GM18868 (cell line): ENCODE measurements around the gene RSPRY1.

ENCODE experiments used
- ATAC-seq: cut with Tn5 transposase; IDR thresholded peaks from one replicate; pipeline ENCODE4 v1.9.1; 2021; ENCODE audit warnings: mild to moderate bottlenecking, moderate library complexity; ENCODE audit not compliant: unreplicated experiment

Gene RSPRY1

DNA sequence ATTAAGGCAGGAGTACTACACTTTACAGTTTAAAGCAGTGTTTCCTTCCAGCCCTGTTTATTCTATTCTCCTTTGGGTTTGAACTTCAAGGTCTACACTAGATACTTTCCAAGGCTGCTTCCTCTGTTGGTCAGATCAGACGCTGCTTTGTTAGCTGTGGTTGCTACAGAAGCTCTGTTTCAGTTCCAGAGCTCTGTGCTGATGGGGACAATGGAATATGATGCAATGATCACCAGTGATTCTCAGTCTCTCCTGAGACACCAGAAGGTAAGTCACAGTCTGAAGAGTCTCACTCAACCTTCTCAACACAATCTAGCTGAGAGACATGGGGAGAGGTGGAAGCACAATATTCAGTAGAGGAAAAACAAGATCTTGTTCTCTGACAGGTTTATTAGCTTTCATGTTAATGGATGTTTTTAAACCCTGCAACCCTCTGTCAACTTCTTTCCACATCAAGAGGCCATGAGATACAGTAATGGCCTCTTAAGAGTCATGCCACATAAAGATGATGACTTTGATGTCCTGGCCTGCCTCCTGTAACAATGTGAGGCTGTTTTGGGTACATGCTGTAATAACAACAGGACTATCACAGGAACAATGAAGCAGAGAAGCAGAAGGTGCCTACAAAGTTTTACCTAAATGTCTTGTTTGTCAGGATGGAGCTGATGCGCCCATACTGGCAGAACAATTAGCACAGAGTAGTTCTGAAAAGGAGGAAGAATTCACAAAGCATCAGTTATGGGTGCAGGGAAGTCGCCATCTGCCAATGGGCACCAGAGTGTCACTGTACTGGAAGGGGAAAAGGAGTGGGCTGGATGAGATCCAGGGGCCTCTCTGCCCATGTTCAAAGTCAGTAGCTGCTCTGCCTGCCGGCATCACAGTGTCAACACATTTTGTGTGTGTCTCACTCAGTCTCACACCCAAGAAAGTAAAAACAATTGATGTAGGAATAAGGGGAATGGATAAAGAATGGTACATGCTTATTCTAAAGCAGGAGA lies 33.7 kb upstream of the RSPRY1 start:
- no peak for ATAC-seq

DNA sequence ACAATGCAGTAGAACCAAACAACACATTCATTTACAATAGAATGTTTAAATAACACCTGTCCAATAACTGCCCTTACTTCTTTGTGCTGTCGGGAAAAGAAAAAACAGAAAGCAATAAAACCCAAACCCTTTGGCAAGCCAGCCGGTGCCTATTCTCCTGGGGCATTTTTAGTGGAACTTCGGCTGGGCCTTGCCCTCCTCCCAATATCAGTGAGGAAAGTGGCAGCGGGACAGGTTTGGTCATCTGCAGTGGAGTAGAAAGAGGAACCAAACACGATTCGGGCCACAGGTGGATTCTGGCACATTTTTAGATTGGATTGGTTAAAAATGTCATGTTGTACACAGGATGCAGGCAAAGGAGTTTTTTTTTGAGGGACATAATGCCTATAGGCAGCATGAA lies 32.3 kb upstream of the RSPRY1 start:
- no peak for ATAC-seq

DNA sequence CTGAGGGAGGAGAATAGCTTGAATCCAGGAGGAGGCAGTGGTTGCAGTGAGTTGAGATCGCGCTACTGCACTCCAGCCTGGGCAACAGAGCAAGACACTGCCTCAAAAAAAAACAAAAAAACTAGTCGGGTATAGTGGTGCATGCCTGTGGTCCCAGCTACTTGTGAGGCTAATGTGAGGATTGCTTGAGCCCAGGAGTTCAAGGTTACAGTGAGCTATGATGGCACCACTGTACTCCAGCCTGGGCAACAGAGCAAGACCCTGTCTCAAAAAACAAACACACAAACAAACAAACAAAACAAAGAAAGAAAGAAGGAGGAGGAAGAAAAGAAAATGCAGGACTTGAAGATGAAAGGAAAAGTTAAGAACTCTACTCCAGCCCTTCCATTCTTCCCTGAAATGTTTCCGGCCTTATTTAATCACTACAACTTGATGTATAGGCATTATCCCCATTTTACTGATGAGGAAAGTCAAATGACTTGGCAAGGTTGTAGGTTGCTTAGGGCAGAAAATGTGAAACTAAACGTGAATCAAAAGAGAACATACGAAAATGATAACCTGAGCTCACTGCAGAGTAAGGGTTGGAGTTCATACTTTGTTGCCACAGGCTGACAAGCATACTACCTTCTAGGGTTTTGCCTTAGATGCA lies 30.3 kb upstream of the RSPRY1 start:
- ATAC-seq, result no peak

DNA sequence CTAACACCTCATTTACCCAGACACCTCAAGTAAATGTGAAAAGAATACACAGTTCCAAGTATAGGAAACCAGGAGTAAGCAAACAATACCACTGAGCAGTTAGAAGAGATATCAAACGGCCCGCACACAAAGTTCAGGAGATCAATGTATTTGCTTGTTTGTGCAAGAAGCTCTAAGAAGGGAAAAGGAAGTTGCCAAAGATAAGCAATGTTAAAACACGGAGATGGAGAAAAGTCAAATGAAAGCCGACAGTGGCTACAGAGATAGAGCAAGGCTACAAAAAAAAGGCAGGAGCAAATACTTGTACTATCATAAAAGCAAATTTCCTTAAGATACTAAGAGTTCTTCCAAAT lies 29.8 kb upstream of the RSPRY1 start:
- no peak for ATAC-seq

DNA sequence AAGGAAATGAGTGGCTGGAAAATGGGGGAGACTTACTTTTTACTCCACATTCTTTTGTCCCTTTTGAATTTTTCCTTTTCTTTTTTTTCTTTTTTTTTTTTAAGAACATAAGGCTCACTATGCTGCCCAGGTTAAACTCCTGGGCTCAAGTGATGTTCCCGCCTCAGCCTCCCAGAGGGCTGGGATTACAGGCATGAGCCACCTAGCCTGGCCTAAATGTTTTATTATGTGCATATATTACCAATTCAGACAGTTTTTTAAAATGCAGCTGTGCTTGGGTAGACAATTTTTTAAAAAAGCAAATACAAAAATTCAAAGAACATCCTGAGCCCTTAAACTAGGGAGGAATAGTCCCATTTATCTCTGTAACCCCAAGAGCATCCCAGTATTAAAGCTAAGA lies 28.6 kb upstream of the RSPRY1 start:
- ATAC-seq, result no peak

DNA sequence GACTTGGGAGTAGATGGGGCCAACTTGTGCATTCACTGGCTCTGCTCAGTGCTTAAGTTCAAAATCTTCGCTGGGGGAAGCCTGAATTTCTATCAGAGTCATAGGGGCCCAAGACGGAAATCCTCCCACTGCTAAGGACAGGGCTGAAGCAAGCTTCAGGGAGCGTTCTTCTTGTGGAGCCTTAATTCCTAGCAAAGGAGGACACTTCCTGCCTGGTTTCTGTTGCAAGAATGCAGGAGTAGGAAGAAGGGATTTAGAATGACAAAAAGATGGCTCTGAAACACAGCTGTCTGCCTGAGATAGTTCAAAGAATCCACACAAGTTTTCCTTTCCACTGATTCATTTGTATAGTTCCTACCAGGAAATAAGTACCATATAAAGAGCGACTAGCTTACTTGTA lies 26.7 kb upstream of the RSPRY1 start:
- no peak for ATAC-seq

DNA sequence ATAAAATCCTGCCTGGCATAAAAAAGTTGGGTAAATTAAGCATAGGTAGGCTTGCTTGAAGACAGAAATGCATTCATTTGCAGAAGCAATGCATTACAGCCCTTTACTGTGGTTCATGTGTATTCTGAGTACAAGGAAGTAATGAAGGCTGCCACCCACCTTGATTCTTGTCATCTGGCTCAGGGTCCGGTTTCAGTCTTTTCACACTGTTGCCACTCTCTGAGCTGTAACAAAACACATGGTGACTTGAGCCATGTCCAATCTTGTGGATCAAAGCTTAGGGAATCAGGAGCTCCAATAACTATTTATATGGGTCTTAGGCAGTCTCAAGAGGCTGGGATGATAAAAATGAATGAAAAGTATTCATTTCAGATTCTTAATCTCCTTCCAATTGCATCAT lies 22.3 kb upstream of the RSPRY1 start:
- no peak for ATAC-seq

DNA sequence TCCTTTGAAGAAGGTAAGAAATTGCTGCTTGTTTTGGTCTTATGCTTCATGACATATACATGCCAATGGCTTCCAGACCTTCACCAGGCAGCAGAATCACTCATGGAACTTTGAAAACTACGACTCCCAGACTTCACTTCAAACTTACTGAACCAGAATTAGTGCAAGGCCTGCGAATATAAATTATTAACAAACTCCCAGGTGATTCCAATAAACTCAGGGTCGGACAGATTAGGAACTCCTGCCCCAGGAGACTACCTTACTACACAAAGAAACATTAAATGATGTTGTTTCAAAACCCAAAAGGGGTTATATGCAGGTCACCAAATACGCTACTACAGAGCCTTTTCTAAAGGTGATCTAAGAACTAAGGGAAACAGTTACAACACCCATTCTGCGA lies 20.6 kb upstream of the RSPRY1 start:
- ATAC-seq, result no peak

DNA sequence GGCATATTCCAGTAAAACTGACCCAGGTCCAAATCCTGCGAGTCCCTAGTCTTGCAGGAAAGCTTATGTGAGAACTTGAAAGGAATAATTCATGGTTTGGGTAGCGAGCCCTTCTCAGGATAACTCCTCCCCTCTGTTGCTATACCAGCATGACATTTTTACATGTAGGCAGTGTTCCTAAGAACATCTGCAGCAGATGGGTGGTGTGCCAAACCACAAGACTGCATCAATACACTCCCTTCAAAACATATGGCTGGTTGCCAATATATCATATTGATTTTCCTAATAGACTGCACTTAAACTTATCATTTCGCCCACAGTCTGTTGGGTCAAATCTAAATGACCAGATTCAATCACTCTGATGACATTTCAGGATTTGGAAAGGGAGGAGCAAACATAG lies 20.2 kb upstream of the RSPRY1 start:
- no peak for ATAC-seq

DNA sequence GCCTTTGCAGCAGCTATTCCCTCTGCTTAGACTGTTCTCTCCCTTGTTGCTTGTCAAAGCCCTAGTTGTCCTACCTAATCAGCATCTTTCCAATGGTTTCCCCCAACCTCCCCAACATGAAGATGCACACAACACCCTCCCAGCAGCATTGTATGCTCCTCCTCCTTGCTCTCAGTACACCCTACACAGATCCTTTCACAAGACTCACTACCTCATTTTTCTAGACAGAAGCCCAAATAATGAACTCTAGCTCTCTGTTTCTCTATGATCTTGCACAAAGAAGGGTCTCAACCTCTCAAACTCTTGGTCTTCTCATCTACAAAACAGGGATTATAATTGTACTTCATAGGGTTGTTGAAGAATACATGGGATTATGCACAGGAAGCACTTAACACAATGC lies 19.7 kb upstream of the RSPRY1 start:
- no peak for ATAC-seq

DNA sequence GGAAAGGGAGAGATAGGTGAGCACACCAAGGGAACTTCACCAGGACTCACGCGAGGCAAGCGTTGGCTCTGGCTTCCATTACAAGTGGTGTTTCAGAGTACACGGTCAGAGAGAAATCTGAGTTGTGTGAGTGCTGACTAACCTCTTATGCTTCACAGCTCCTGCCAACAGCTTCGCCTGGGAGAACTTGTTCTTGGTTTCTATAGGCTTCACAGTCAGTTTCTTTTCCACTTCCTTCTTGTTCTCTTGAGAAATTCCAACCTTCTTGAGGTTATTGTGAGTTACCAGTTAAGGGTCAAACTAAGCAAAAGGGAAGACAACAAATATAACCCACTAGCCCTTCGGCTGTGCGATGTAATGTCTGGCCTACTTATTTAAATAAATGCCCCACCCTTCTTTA lies 19.2 kb upstream of the RSPRY1 start:
- ATAC-seq, result no peak

DNA sequence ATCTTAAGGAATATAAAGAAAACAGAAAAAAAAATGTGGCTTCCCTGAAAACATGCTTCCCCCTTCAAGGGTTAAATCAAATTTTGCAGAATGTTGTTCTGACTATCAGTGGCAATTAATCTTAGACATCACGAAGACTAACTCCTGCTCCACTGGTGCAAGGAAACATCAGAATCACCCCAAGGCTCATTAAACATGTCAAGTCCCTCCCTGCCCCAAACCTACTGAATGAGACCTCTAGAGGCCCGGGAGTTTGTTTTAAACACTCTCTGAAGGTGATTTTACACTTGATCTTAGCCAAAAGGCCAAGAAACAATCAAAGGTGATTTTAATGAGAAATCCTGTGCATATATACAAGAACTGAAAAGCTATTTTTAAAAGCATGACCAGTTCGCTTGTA lies 18.6 kb upstream of the RSPRY1 start:
- no peak for ATAC-seq

DNA sequence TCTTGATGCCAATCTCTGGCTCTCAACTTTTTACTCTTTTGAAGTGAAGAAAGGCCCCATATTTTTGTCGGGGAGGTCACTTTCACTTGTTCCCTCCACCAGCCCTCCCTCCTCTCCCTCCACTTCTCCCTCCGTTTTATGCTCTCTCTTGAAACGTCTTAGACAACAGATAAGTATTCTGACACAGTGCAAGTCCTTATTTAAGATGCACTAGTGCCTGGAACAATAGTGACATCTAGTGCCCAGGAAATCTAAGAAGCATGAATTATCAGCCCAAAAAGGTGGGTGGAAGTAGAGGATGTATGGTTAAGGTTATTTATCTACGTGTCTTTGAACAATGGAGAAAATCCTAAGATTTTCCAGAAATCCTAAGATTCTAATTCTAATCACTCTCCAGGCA lies 18.2 kb upstream of the RSPRY1 start:
- peak; percentile 57 for ATAC-seq

DNA sequence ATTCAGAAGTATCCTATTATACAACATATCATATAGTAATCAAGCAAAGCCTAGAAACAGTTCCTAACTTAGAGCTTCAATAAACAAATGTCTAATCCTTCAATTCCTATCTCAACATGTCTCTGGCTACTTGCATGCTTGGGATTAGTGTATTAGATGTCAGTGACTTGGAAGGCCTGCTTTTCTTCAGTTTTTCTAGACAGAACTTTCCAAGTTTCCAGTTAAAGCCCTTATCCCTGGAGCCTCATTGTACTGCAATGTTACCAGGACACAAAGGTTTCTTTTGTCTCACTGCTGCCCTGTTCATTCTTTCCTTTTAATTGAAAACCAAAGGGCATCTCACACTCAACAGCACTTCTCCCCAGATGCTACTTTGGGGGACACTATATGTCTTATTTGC lies 16.8 kb upstream of the RSPRY1 start:
- ATAC-seq, result no peak

DNA sequence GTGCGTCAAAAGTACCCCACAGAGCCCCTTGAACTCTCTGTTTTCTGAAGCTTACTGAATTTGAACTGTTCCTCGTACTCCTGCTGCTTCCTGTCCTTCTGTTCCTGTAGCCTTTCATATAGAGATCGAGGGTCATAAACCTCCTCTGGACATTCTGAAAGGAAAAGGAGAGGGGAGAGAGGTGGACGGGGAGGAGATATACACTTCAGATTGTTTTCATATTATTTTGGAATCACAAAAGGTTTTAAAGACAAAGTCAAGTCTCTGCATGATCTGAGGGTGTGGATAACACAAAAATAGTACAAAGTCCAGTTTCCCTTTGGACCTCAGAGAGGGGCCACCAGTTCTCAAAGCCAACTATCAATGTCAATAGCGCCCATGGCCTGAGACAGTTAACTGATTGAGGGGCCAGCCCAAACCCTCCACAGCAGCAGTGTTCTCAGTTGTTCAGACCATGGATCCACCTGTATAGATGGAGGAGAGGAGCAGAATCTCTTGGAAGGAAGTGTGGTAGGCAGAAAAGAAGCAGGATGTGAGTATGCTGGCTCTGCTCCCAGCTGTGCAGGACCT lies 13.3 kb upstream of the RSPRY1 start:
- no peak for ATAC-seq

DNA sequence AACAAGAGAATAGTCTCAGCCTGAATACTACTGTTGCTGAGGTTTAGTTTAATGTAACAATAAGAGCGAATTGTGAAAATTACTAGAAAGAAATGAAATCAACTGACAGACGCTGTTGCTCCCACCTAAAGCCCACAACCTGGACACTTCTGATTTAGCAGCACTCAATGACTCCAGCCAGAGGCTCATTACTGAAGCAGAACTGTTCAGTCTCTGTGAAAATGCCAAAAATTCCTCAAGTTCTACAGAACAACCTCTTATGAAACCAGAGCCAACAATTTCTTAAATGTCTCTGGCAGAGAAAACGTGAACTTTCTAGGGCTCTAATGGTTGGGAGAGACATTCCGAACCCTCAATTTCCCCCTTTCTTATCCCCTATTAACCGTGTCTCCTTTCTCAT lies 10.2 kb upstream of the RSPRY1 start:
- ATAC-seq, result no peak

DNA sequence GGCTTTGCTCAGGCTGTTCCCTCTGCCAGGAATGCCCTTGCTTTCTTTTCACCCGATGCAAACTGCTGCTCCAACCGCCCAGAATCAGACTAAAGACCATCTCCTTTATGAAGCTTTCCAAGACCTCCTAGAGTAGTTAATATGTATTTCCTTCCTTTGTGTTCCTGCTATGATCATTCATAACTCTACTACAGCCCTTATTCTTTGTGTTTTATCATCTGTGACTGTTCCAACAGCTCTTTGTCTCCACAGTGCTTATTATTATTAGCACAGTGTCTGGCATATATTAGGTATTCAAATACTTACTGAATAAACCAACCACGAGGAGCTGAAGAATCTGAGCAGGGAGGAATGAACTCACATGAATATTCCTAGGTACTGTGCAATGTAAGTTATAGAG lies 7.9 kb upstream of the RSPRY1 start:
- ATAC-seq, result no peak

DNA sequence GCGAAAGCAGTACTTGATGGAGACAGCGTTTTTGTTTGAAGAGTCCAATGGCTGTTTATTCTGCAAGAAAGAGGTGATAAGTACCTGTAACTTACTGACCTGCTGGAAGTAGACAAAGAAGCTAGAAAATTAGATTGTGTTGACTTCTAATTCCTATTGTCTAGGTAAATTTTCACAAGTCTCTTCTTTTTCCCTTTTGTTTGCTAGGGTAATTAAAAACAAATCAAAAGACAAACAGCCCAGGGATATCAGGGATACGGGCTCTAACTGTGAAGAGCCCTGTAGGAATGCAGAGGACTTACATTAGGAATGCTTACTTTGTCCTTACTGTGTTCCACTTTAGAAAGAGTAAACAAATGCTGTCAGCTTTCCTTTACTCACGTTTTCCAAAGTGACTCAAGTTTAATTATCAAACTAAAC lies 7.3 kb upstream of the RSPRY1 start:
- ATAC-seq, result no peak

DNA sequence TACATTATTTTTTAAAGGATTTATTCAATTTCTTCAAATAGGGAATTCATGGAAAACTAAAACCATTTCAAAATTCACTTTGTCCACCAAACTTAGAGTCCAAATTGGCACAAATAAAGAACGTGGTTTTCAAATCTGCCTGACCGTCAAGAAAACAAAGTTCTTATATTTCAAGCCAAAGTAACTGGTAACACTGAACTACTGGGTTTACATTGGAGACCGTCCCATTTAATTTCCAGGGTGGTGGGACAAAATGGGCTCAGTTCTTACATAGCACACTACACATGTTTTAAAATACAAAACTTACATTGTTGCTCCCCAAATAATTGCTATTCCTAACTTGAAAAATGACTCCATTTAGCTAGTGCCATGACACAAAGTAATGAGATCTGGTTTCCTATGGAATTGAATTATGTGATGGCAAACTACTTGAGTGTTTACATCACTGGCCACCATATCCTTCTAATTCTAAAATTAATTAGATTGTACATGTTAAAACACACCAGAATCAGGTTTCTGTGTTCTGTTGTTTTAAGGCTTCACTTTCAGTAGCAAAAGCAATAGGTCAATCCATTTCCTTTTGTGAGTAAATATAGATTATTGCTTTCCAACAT lies 6.8 kb upstream of the RSPRY1 start:
- no peak for ATAC-seq

DNA sequence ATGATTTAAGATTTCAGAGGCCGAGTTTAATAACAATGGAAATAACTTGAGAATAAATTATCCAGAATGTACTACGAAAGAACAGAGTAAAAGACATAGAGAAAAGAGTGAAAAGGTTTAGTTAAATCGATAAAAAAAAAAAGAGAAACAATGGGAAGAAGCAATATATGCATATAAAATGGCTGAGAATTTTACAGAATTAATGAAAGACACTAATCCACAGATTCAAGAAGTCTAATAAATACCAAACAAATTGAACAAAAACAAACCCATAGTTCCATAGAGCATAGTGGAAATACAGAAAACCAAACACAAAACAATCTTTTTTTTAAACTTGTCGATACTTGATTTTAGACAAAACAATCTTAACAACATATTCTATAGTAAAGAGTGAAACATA lies 2.0 kb upstream of the RSPRY1 start:
- no peak for ATAC-seq

DNA sequence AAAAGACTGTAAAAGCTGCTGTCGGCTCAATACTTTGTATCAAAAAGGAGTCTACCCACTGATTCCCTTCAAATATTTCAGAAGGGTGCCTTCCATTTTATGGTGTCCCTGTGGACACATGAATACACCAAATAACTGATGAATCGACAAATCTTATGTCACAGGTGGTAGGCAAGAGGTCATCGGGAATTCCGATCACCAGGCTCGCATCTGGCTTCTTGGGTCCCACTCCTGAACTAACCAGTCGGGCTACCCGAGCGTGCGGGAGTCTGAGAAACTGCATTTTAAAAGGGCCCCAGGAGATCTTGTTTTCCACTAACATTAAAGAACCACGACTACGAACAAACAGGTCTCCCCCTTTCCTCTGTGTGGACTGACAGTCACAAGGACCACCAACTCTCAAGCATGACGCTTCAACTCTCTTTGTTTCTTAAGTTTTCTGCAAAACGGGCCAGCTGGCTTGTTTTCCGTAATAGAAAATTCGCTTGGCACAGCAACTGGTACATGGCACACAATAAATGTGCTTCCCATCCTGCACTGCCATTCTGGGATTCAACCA lies 1.2 kb upstream of the RSPRY1 start:
- no peak for ATAC-seq
